Astrocyte (in vitro differentiated cells and primary cell): Measurements from ENCODE around the gene GFOD1. TPM values are rescaled to one million over a fixed set of nuclear protein-coding genes. Genes with fewer than 3 reads are reported as not detected.

ENCODE experiments used
- DNase-seq: peaks from one replicate; pipeline ENCODE4 v3.0.0-alpha.2; 2010; ENCODE audit warnings: low read depth
- FAIRE-seq: peaks from 2 replicates; lab custom pipeline; 2011; peaks lifted over from hg19 to GRCh38; lab: Jason Lieb, UNC
- H2AFZ ChIP-seq: 2 replicates; pipeline ENCODE4 v1.6.0; 2012; ENCODE audit warnings: low read depth, low read length, inconsistent platforms
- H3K27ac ChIP-seq: 2 replicates; pipeline ENCODE4 v1.5.1; 2011; ENCODE audit warnings: low read depth, low read length, inconsistent platforms
- H3K27me3 ChIP-seq: 2 replicates; pipeline ENCODE4 v1.6.0; 2011; ENCODE audit warnings: low read length, inconsistent platforms; ENCODE audit not compliant: insufficient read depth
- H3K36me3 ChIP-seq: 2 replicates; pipeline ENCODE4 v1.5.1; 2011; ENCODE audit warnings: low read length, inconsistent platforms; ENCODE audit not compliant: insufficient read depth
- H3K4me1 ChIP-seq: 2 replicates; pipeline ENCODE4 v1.5.1; 2011; ENCODE audit warnings: low read length, inconsistent platforms; ENCODE audit not compliant: insufficient read depth
- H3K4me2 ChIP-seq: 2 replicates; pipeline ENCODE4 v1.6.0; 2012; ENCODE audit warnings: low read length, inconsistent platforms
- H3K4me3 ChIP-seq: 2 replicates; pipeline ENCODE4 v1.5.1; 2011; ENCODE audit warnings: low read depth, mild to moderate bottlenecking, low read length, inconsistent platforms; ENCODE audit not compliant: insufficient read depth
- H3K79me2 ChIP-seq: 2 replicates; pipeline ENCODE4 v1.6.0; 2012; ENCODE audit warnings: mild to moderate bottlenecking, low read length, inconsistent platforms; ENCODE audit not compliant: insufficient read depth
- H3K9ac ChIP-seq: 2 replicates; pipeline ENCODE4 v1.6.0; 2012; ENCODE audit warnings: mild to moderate bottlenecking, low read length, inconsistent platforms
- H3K9me3 ChIP-seq: 2 replicates; pipeline ENCODE4 v1.5.1; 2012; ENCODE audit warnings: low read depth, mild to moderate bottlenecking, low read length, inconsistent platforms; ENCODE audit not compliant: insufficient read depth
- H4K20me1 ChIP-seq: 2 replicates; pipeline ENCODE4 v1.6.0; 2012; ENCODE audit warnings: low read length, inconsistent platforms; ENCODE audit not compliant: insufficient read depth
- H3K27ac Mint-ChIP-seq: one replicate; pipeline ENCODE4 v1.8.0; 2021; ENCODE audit warnings: mild to moderate bottlenecking, mixed read lengths; ENCODE audit not compliant: unreplicated experiment
- H3K27me3 Mint-ChIP-seq: one replicate; pipeline ENCODE4 v1.8.0; 2021; ENCODE audit warnings: low read depth, mixed read lengths; ENCODE audit not compliant: unreplicated experiment
- H3K36me3 Mint-ChIP-seq: one replicate; pipeline ENCODE4 v1.8.0; 2021; ENCODE audit warnings: low read depth, mixed read lengths; ENCODE audit not compliant: unreplicated experiment
- H3K4me1 Mint-ChIP-seq: one replicate; pipeline ENCODE4 v1.8.0; 2021; ENCODE audit warnings: low read depth, mixed read lengths; ENCODE audit not compliant: unreplicated experiment
- H3K4me3 Mint-ChIP-seq: one replicate; pipeline ENCODE4 v1.8.0; 2021; ENCODE audit warnings: mild to moderate bottlenecking, moderate library complexity, mixed read lengths; ENCODE audit not compliant: unreplicated experiment
- H3K9me3 Mint-ChIP-seq: one replicate; pipeline ENCODE4 v1.8.0; 2021; ENCODE audit warnings: mild to moderate bottlenecking, mixed read lengths; ENCODE audit not compliant: unreplicated experiment
- EZH2 ChIP-seq: IDR thresholded peaks from 2 replicates; pipeline ENCODE4 v1.6.1; 2012; ENCODE audit warnings: mild to moderate bottlenecking, low read length, inconsistent platforms; ENCODE audit not compliant: insufficient read depth
- total RNA-seq: library from RNA; stranded (reverse); gene quantifications from 2 replicates; pipeline ENCODE4 v1.2.1, GENCODE V29; 2021
- TF ChIP-seq, protein P1 (sequence below): IDR thresholded peaks from 2 replicates; pipeline ENCODE4 v1.5.1; 2011; ENCODE audit warnings: low read depth, mild to moderate bottlenecking, inconsistent platforms, low read length, moderate library complexity; ENCODE audit not compliant: insufficient read depth

GFOD1 gene
- total RNA-seq, 1 donor from 2014 or later = 10.8 TPM

DNA sequence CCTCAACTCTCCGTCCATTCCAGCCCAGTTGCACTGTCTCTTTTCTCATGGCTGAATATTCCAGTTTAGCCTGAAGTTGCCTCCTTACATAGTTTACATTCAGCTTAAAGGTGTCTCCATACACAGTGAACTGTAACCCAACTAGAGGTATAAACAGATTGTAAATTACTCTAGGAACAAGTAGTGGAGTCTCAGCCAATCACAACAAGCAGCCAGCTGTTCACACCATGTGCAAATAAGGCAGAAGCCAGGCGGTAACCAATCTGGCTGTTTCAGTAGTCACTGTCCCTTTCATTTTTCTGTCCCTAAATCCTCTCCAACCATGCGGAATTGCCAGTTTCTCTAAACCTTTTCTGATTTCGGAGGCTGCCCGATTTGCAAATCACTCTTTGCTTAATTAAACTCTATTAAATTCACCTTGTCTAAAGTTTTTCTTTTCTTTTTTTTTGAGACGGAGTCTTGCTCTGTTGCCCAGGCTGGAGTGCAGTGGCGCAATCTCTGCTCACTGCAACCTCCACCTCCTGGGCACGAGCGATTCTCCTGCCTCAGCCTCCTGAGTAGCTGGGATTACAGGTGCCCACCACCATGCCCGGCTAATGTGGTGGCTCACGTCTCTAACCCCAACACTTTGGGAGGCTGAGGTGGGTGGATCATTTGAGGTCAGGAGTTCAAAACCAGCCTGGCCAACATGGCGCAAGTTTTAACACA, 37.6 kb upstream of the GFOD1 start:
- no peaks in the 10 kb centered on the region for H3K36me3 Mint-ChIP-seq
- H2AFZ ChIP-seq = no peak overlapping the region
- H3K4me1 ChIP-seq = no peaks in the 10 kb centered on the region
- no peak overlapping the region for H3K9ac ChIP-seq
- no peak for DNase-seq
- no peak overlapping the region for H3K4me3 Mint-ChIP-seq
- H3K36me3 ChIP-seq = no peaks in the 10 kb centered on the region
- no peaks in the 10 kb centered on the region for H4K20me1 ChIP-seq
- no peaks in the 10 kb centered on the region for H3K9me3 Mint-ChIP-seq
- FAIRE-seq = no peak
- H3K27ac ChIP-seq = no peak overlapping the region
- TF ChIP-seq, protein P1, sequence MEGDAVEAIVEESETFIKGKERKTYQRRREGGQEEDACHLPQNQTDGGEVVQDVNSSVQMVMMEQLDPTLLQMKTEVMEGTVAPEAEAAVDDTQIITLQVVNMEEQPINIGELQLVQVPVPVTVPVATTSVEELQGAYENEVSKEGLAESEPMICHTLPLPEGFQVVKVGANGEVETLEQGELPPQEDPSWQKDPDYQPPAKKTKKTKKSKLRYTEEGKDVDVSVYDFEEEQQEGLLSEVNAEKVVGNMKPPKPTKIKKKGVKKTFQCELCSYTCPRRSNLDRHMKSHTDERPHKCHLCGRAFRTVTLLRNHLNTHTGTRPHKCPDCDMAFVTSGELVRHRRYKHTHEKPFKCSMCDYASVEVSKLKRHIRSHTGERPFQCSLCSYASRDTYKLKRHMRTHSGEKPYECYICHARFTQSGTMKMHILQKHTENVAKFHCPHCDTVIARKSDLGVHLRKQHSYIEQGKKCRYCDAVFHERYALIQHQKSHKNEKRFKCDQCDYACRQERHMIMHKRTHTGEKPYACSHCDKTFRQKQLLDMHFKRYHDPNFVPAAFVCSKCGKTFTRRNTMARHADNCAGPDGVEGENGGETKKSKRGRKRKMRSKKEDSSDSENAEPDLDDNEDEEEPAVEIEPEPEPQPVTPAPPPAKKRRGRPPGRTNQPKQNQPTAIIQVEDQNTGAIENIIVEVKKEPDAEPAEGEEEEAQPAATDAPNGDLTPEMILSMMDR = no peak
- no peak for TF ChIP-seq EZH2
- H3K79me2 ChIP-seq = no peaks in the 10 kb centered on the region
- H3K4me1 Mint-ChIP-seq = peaks cover 4% of the 10 kb centered on the region
- no peak overlapping the region for H3K4me2 ChIP-seq
- H3K27ac Mint-ChIP-seq = no peak overlapping the region
- peaks cover 4% of the 10 kb centered on the region for H3K27me3 Mint-ChIP-seq
- H3K4me3 ChIP-seq = no peak overlapping the region
- H3K27me3 ChIP-seq = no peaks in the 10 kb centered on the region
- no peaks in the 10 kb centered on the region for H3K9me3 ChIP-seq

- TF ChIP-seq EZH2 = no peak
- TF ChIP-seq, protein P1 = no peak
Measured at GRCh38 chr6:13523826-13524622, 36.6 kb upstream of the GFOD1 start.

More at GRCh38 chr6:13523826-13524622, 36.6 kb upstream of the GFOD1 start:
- Mint-ChIP-seq H3K36me3 (no peaks in the 10 kb centered on the region), H3K4me1 (peaks cover 4% of the 10 kb centered on the region), H3K4me3 (peak overlapping the region; percentile 45), H3K27me3 (peaks cover 4% of the 10 kb centered on the region), H3K9me3 (no peaks in the 10 kb centered on the region), H3K27ac (no peak overlapping the region)
- Histone ChIP-seq H3K36me3 (no peaks in the 10 kb centered on the region), H3K27ac (no peak overlapping the region), H2AFZ (no peak overlapping the region), H3K4me3 (no peak overlapping the region), H3K9me3 (no peaks in the 10 kb centered on the region), H4K20me1 (no peaks in the 10 kb centered on the region), H3K27me3 (no peaks in the 10 kb centered on the region), H3K79me2 (no peaks in the 10 kb centered on the region), H3K9ac (no peak overlapping the region), H3K4me2 (no peak overlapping the region), H3K4me1 (no peaks in the 10 kb centered on the region)
- no peak for DNase-seq
- FAIRE-seq = no peak
